Fibroblast of skin of back (primary cell): Measurements from ENCODE around the gene CCDC57.
A peak's percentile ranks its signal among the peaks of the same experiment; 100 is the strongest.

Source experiments
- DNase-seq: peaks from one replicate; pipeline ENCODE4 v3.0.0-alpha.2; 2013

CCDC57 gene

GRCh38 chr17:82077617-82078358 is 134.9 kb downstream of the CCDC57 start:
- DNase-seq: no peak

- no peak for DNase-seq
Observed at GRCh38 chr17:82076785-82077591, 135.7 kb downstream of the CCDC57 start.

GRCh38 chr17:82076018-82076784 is 136.4 kb downstream of the CCDC57 start:
- DNase-seq: no peak

- no peak for DNase-seq
Observed at GRCh38 chr17:82073446-82073845, 139.2 kb downstream of the CCDC57 start.

- no peak for DNase-seq
Observed at GRCh38 chr17:82072827-82073226, 139.8 kb downstream of the CCDC57 start.

- no peak for DNase-seq
Observed at GRCh38 chr17:82070611-82071010, 142.0 kb downstream of the CCDC57 start.

GRCh38 chr17:82065638-82066303 is 146.9 kb downstream of the CCDC57 start, which contains the start of gene DUS1L:
TSS of gene DUS1L (minus strand) at chr17:82065804. CDS start at chr17:82065059, 745 bp downstream.
- peak; percentile 49 for DNase-seq

- peak; percentile 22 for DNase-seq
Observed at GRCh38 chr17:82065193-82065637, 147.4 kb downstream of the CCDC57 start.

GRCh38 chr17:82064433-82065192 is 148.0 kb downstream of the CCDC57 start:
- no peak for DNase-seq

- DNase-seq: no peak
Observed at GRCh38 chr17:82063424-82064415, 148.9 kb downstream of the CCDC57 start.

- DNase-seq: no peak
Observed at GRCh38 chr17:82062984-82063368, 149.7 kb downstream of the CCDC57 start.

GRCh38 chr17:82062076-82062983 is 150.3 kb downstream of the CCDC57 start:
- no peak for DNase-seq

- DNase-seq: no peak
Observed at GRCh38 chr17:82061047-82061925, 151.4 kb downstream of the CCDC57 start.

- DNase-seq: no peak
Observed at GRCh38 chr17:82060614-82061013, 152.0 kb downstream of the CCDC57 start.

GRCh38 chr17:82060001-82060380 is 152.7 kb downstream of the CCDC57 start:
- DNase-seq: no peak

- DNase-seq: no peak
Observed at GRCh38 chr17:82059272-82060000, 153.2 kb downstream of the CCDC57 start.

GRCh38 chr17:82058855-82059249 is 153.8 kb downstream of the CCDC57 start:
- no peak for DNase-seq
